A549 treated with dexamethasone at 1 μM for 4 hours (cell line): ENCODE results near the gene FAT3. TPM values are rescaled to one million over a fixed set of nuclear protein-coding genes. Genes with fewer than 3 reads are reported as not detected.

Source experiments
- total RNA-seq: library from RNA; stranded (reverse); fragments of 200-300 nt; extraction: Qiagen RNA extraction; gene quantifications from 5 replicates; pipeline ENCODE4 v1.2.3, GENCODE V29; 2022

FAT3 gene
- 0.26 to 0.96 TPM (median 0.65 TPM) in 5 replicates for total RNA-seq

DNA sequence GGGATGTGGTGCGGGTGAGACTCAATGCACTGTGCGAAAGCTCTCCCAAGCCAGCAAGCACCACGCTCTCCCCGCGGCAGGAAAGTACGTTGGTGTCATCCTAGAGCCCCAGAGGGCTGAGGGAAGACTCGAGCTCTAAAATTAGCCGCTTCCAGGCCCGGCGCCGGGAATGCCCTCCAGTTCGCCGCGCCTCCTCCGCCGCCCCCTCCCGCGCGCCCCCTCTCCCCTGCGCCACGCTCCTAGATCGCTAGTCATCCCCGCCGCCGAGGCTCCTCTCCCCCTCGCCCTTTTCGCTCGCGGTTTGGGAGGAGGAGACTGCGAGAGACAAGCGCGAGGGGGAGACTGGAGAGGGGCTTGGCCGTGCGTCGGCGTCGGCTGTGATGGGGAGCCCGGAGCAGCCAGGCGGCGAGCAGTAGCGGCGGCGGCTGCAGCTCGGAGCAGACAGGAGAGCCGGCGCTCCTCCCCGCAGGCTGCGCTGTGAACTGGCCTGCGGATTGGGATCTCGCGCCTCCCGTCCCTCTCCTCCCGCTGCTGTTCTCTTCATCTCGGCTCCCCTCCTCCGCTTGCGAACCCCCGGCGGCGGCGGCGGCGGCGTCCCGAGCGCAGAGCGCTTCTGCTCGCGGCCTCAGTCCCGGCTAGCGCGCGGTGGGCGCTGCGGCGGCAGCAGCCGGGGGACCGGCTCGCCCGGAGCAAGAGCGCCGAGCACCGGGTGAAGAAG lies at the start of gene FAT3:
TSS of gene FAT3 (plus strand) at position 412 of the 718 bp plus-strand sequence. CDS start 127,295 bp downstream, outside the sequence.

